ENCODE measurements around the gene FGL2. TPM values are rescaled to one million over a fixed set of nuclear protein-coding genes. Genes with fewer than 3 reads are reported as not detected.
"Not testable (repeated sequence)": the region's sequence is repeated elsewhere in the genome, so short reads cannot be mapped to it uniquely, and the experiment has no call there.

The FGL2 gene
- total RNA-seq, 1 donor, result 39.3 TPM

DNA sequence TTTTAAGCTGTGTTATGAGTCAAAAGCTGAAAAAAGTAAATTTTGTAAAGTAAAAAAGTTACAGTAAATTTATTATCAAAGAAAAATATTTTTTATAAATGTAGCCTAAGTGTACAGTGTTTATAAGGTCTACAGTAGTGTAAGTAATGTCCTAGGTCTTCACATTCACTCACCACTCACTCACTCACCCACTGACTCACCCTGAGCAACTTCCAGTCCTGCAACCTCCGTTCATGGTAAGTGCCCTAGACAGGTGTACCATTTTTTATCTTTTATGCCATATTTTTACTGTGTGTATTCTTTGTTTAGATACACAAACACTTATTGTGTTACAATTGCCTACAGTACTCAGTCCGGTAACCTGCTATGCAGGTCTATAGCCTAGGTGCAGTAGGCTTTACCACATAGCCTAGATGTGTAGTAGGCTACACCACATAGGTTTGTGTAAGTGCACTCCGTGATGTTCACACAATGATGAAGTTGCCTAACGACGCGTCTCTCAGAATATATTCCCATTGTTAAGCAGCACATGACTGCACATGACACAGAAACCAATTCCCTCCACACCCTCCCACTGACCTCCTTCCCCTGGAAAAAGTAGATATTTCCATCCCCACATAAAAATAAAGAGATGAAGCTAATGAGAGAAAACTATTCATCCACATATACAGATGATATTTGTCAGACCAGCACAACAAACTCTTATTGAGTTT is 44.8 kb upstream of the FGL2 start:
- DNase-seq (ENCODE audit: low read depth), result no peak
- no peak overlapping the region for H3K4me3 ChIP-seq (ENCODE audit: low read depth, low read length)
- TF ChIP-seq, protein P1, sequence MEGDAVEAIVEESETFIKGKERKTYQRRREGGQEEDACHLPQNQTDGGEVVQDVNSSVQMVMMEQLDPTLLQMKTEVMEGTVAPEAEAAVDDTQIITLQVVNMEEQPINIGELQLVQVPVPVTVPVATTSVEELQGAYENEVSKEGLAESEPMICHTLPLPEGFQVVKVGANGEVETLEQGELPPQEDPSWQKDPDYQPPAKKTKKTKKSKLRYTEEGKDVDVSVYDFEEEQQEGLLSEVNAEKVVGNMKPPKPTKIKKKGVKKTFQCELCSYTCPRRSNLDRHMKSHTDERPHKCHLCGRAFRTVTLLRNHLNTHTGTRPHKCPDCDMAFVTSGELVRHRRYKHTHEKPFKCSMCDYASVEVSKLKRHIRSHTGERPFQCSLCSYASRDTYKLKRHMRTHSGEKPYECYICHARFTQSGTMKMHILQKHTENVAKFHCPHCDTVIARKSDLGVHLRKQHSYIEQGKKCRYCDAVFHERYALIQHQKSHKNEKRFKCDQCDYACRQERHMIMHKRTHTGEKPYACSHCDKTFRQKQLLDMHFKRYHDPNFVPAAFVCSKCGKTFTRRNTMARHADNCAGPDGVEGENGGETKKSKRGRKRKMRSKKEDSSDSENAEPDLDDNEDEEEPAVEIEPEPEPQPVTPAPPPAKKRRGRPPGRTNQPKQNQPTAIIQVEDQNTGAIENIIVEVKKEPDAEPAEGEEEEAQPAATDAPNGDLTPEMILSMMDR (IDR thresholded peaks at IDR 0.05; ENCODE audit: insufficient read depth, low read length), result no peak

DNA sequence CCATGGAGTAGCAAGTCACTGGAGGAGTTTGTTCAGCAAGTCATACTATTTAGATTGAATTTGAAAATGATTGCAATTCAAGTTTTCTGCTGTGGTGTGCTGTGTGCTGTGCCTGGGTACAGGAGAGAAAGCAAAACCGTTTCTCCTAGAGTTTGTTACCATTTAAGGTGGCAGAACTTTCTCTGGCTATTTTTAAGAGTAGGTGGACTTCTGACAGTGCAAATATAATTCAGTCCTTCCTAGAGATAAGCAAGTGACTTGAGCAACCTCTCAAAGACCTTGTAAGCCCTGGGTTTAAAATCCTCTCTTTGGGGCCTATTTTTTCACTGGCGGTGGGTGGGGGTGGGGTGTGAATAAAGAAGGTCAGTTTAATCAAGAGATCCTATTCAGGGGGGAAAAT is 42.9 kb upstream of the FGL2 start:
- TF ChIP-seq, protein P1 (IDR thresholded peaks at IDR 0.05; ENCODE audit: insufficient read depth, low read length), result no peak
- DNase-seq (ENCODE audit: low read depth), result no peak

DNA sequence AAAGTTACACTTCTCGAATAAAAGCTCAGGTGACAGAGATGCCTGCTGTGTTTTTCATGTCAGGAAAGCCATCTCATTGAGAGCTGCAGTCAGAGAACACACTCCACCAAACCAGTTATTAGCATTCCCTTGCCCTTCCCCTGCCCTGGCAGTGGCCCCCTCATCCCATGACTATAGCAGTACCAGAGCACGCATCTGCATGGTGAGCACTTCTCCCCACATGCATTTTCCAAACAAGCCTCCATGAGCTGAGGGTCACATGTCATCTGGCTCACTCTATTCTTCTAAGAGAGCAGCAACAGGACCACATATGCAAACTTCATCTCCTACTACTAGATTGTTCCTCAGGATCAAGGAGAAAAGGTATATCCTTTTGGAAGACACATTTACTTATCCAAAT is 42.4 kb upstream of the FGL2 start:
- DNase-seq (ENCODE audit: low read depth), result no peak
- TF ChIP-seq, protein P1 (IDR thresholded peaks at IDR 0.05; ENCODE audit: insufficient read depth, low read length), result no peak
- H3K4me3 ChIP-seq (ENCODE audit: low read depth, low read length), result no peak overlapping the region

More for the DNA sequence above, 42.9 kb upstream of the FGL2 start:
- no peak overlapping the region for H3K4me3 ChIP-seq (ENCODE audit: low read depth, low read length)

DNA sequence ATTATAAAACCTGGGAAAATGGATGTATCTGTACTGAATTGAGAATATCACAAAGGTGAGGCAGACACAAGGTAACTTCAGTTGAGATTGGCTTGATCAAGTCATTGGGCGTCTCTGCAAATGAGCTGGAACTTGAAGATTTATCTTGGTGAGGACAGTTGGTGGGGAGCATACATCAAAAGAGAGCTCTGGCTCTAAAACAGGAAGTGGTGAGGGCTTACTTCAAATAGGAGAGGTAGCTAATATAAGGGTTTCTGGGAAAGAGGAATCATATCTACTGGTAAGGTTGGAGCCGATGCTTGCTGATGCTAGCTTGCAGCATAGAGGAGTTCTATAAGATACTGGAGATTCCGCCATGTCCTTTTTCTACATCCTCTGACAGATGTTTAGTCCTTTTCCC is 39.9 kb upstream of the FGL2 start:
- no peak for DNase-seq (ENCODE audit: low read depth)
- H3K4me3 ChIP-seq (ENCODE audit: low read depth, low read length), result no peak overlapping the region
- TF ChIP-seq, protein P1 (IDR thresholded peaks at IDR 0.05; ENCODE audit: insufficient read depth, low read length), result no peak

DNA sequence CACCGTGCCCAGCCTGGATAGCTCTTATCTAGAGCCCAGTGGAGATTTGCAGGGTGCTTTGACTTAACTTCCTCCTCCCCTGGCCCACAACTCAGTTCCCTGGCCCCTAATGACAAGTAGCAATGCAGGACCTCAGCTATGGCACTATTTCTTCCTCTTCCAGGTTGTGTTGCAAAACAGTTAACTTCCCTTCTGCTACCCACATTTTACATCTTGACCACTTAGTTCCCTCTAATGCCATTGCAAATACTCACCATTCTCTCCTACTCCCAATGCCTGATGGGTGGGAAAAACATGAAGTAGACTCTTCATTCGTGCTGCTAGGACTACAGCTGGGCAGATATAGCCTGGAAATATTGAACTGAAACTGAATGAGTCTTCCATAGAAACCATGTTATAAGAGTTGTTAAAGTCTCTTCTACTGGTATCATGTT is 39.1 kb upstream of the FGL2 start:
- TF ChIP-seq, protein P1 (IDR thresholded peaks at IDR 0.05; ENCODE audit: insufficient read depth, low read length), result no peak
- no peak for DNase-seq (ENCODE audit: low read depth)

DNA sequence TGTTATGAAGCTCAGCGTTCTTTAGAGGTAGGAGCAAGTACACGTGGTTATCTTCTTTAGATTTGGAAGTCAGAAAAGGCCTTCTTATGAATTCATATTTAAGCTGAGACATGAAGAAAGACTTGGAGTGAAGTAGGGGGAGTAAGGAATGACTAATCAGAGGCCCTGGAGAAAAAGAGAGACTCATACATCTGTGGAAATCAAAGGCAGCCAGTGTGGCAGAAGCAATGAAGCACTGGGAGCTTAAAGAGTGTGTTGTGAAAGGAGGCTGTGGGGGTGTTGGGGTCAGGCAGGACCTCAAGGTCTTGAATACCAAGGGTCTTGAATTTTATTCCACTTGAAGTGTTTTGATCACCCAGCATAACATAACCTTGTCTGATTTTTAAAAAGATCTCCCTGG is 35.7 kb upstream of the FGL2 start:
- DNase-seq (ENCODE audit: low read depth), result peak; percentile 67
- no peak overlapping the region for H3K4me3 ChIP-seq (ENCODE audit: low read depth, low read length)
- TF ChIP-seq, protein P1 (IDR thresholded peaks at IDR 0.05; ENCODE audit: insufficient read depth, low read length), result no peak

More for the DNA sequence above, 39.1 kb upstream of the FGL2 start:
- H3K4me3 ChIP-seq (ENCODE audit: low read depth, low read length), result no peak overlapping the region

DNA sequence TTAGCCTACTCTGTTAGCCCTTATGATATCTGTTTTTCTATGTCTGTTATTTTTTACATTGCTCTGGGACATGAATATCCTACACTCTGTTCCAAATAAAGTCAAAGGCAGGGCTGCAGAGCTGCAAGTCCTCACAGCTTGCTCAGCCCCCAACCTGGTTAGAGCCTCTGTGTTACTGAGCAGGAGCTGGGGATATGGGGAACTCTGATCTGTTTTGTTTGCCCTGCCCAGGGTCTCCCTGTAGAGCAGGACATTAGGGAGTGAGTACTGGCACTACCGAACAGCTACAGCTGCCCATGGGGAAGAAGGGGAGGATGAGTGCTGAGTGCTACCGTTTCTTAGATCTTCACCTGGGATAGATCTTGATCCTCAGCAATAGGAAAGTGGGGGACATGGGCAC is 32.8 kb upstream of the FGL2 start:
- no peak overlapping the region for H3K4me3 ChIP-seq (ENCODE audit: low read depth, low read length)

DNA sequence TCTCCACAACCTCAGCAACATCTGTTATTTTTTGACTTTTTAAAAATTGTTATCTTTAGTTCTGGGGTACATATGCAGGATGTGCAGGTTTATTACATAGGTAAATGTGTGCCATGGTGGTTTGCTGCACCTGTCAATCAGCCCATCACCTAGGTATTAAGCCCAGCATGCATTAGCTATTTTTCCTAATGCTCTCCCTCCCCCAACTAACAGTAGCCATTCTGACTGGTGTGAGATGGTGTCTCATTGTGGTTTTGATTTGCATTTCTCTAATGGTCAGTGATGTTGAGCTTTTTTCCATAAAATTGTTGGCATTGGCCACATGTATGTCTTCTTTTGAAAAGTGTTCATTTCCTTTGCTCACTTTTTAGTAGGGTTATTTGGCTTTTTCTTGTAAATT is 29.2 kb upstream of the FGL2 start:
- not testable (repeated sequence) for H3K4me3 ChIP-seq (ENCODE audit: low read depth, low read length); DNase-seq (ENCODE audit: low read depth)

More for the DNA sequence above, 32.8 kb upstream of the FGL2 start:
- TF ChIP-seq, protein P1 (IDR thresholded peaks at IDR 0.05; ENCODE audit: insufficient read depth, low read length), result no peak
- DNase-seq (ENCODE audit: low read depth), result no peak
